ENCODE results near the gene ALDH3A1.

ALDH3A1 gene

DNA sequence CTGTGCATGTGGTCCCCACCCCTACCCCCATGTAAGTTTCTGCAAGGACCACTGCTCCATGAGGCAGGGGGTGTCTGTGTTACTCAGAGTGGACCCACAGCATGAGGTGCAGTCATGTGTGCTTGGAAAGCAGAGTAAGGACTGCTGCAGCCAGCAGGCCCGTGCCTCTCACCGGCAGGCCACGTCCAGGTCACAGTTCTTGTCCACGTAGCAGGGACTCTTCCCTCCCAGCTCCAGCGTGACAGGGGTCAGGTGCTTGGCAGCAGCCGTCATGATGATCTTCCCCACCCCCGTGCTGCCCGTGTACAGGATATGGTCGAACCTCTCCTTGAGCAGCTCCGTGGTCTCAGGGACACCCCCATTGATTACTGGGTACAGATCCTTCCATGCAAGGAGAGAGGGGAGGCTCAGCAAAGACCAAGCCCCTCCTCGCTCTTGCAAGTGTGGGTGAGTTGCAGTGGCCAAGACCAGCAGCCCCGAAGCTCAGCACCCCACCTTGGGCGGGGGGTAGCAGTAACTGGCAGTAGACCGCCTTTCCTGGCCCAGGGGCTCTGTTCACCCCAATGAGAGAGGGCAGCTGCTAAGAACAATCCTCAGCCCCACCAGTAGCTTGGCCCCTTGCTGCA lies 6.2 kb downstream of the ALDH3A1 start:
- no peak for DNase-seq (ENCODE audit: low read depth in 2 of 2)

DNA sequence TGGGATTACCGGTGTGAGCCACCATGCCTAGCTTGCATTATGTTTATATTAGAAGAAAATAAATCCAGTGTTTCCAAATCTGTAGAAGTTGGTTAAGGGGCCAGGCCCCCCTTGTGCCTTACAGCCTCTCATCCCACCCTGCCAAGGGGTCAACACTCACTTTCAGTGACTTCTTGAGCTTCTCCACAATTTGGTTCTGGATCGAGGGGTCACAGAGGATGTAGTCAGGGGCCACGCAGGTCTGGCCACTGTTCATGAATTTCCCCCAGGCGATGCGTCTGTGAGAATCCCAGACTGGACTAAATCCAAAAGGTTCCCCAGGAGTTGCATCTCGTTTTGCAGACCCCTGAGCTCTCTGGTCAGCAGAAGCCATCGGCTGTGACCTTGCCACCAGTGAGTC lies 7.2 kb downstream of the ALDH3A1 start:
- no peak for DNase-seq (ENCODE audit: low read depth in 2 of 2)

DNA sequence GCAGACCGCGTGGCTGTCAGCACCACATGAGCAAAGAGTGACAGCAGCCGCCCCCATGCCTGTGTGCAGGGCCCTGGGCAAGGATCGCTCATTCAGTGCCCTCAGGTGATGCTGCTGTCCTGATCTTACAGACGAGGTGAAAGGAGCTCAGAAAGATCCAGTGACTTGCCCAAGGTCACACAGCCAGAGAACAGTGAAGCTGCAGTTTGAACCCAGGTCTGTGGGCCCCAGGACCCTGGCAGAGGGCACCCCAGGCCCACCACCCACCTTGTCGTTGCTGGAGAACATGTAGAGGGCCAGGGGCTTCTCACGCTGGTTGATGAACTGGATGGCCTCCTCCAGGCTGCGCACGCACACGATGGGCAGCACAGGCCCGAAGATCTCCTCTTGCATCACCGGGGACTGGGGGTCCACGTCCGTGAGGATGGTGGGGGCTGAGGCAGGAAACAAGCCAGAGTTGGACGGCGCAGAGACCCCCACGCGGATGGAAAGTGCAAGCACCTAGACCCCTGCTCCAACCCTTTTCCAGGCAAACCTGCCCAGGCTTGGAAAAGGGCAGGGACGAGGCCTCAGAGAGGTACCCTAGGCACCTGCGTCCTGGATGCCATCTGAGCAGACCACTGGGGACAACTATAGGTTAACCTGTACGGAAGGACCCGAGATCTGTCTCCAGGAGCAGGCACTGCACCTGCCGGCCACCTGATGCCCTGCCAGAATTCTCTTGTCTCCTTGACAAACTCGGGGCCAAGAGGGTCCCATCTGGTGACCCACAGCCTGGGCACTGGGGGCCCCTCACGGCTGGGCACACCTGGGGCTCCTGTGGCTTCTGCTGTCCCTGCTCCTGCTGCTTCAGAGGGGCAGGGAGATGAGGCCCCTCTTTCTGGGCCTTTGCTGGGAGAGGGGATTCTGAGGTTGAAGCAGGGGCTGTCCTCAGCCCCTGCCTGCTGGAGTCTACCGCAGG lies 8.6 kb downstream of the ALDH3A1 start:
- no peak for DNase-seq (ENCODE audit: low read depth in 2 of 2)

- DNase-seq (ENCODE audit: low read depth in 2 of 2): no peak
Observed at GRCh38 chr17:19738757-19739156, 9.3 kb downstream of the ALDH3A1 start.

DNA sequence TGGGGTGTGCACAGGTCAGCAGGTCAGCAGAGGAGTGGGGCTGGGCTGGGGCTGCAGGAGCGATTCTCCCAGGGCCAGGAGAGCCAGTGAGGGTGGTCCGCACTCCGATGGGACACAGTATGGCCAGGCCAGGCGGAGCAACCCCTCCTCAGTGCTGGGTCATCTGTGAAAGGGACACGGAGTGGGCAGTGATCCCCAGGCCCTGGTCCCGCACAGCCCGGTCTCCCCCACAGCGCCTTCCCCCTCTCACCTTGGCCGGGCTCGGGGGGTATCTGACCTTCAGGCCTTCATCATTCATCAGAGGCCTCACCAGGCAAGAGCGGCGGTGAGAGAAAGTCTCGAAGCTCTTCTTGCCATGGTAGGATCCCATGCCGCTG lies 10.0 kb downstream of the ALDH3A1 start:
- DNase-seq (ENCODE audit: low read depth in 2 of 2): no peak

GRCh38 chr17:19737305-19738072 lies 10.6 kb downstream of the ALDH3A1 start:
- DNase-seq (ENCODE audit: low read depth in 2 of 2): no peak

DNA sequence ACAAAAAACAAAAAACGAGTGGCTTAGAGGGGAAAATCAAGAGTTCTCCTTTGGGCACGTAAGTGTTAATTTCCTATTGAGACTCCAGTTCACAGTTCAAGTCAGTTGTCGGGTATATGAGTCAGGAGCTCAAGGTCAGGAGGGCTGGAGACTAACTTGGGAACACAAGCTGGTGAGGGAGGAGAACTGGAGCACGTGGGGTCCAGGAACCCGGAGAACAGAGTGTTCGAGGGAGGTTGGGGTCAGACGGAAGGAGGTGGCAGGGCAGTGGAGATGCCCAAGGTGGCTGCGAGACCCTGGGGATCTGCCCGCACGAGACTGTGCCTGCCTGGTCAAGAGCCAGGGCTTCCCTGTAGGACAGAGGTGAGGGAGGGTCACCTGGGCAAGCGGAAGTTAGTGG lies 12.0 kb downstream of the ALDH3A1 start:
- no peak for DNase-seq (ENCODE audit: low read depth in 2 of 2)

DNA sequence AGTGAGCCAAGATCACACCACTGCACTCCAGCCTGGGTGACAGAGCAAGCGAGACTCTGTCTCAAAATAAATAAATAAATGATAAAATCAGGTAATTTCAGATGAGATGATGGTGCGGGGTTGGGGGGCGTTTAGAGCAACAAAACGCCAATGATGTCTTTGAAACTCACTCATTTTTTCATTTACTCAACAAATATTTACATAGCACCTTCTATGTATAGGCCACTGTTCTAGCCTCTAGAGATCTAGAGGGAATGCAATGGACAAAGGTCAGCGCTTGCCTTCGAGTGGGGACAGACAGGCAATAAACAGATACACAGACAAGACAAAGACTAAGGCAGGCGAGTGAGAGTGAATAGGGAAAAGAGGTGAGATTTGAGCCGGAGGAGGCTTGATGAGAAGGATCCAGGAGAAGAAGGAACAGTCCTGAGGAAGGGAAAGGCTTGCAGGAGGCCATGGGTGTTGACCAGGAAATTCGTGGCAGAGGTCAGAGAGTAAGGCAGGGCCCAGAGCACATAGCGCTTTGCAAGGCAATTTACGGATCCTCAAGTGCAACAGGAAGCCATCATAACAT lies 14.1 kb downstream of the ALDH3A1 start:
- no peak for DNase-seq (ENCODE audit: low read depth in 2 of 2)

- DNase-seq (ENCODE audit: low read depth in 2 of 2): no peak
Observed at GRCh38 chr17:19731626-19732025, 16.5 kb downstream of the ALDH3A1 start.

- no peak for DNase-seq (ENCODE audit: low read depth in 2 of 2)
Observed at GRCh38 chr17:19730843-19731242, 17.3 kb downstream of the ALDH3A1 start.

DNA sequence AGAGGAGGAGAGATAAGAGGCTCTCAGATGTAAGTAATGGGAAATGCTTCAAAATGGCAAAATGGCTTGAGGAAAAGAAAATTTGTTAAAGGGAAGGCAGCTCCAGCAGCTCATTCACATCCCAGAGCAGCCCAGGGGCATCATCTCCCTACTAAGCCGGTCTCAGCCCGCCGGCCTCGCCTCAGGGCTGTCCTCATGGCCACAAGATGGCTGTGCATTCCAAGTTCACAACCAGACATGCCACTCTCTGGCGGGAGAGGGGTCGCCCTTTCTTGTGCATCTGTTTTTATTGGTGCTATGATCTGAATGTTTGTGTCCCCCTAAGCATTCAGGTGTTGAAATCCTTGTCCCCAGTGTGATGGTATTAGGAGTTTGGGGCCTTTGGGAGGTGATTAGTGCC lies 18.2 kb downstream of the ALDH3A1 start:
- no peak for DNase-seq (ENCODE audit: low read depth in 2 of 2)

GRCh38 chr17:19728084-19728495 lies 20.0 kb downstream of the ALDH3A1 start:
- no peak for DNase-seq (ENCODE audit: low read depth in 2 of 2)

- DNase-seq (ENCODE audit: low read depth in 2 of 2): no peak
Observed at GRCh38 chr17:19727501-19728078, 20.5 kb downstream of the ALDH3A1 start.

- no peak for DNase-seq (ENCODE audit: low read depth in 2 of 2)
Observed at GRCh38 chr17:19726631-19727376, 21.3 kb downstream of the ALDH3A1 start.

DNA sequence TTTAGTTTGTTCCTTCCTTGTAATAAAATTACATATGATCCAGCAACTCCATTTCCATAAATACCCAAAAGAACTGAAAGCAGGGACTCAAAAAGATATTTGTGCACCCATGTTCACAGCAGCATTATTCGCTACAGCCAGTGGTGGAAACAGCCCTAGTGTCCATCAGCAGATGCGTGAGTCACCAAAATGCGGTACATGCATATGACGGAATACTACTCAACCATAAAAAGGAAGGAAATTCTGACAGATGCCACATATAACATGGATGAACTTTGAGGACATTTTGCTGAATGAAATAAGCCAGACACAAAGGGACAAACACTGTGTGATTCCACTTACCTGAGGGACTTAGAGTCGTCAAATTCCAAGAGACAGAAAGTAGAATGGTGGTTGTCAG lies 22.6 kb downstream of the ALDH3A1 start:
- no peak for DNase-seq (ENCODE audit: low read depth in 2 of 2)

- no peak for DNase-seq (ENCODE audit: low read depth in 2 of 2)
Observed at GRCh38 chr17:19724501-19725420, 23.3 kb downstream of the ALDH3A1 start.

DNA sequence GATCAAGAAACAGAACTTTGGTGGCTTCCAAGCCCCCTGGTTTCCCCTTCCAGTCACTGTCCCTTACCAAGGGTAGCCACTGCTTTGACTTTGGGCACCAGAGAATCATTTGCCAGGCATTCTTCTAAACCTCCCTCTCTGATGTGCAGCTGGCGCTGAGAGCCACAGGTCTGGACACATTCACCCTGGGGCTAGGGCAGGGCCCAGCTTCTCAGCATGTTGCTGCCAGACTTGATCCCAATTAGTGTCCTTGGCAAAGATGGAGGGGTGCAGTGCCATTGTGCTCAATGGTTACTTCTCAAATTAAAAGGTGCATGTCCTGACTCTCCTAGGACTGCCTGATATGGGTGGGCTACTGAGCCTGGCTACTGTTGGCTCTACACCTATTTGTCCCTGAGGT lies 24.1 kb downstream of the ALDH3A1 start:
- DNase-seq (ENCODE audit: low read depth in 2 of 2): no peak

- DNase-seq (ENCODE audit: low read depth in 2 of 2): no peak
Observed at GRCh38 chr17:19720631-19721426, 27.3 kb downstream of the ALDH3A1 start.

- DNase-seq (ENCODE audit: low read depth in 2 of 2): no peak
Observed at GRCh38 chr17:19720210-19720475, 28.0 kb downstream of the ALDH3A1 start.
